Measurements from ENCODE around the gene RALGAPA1. TPM values are rescaled to one million over a fixed set of nuclear protein-coding genes. Genes with fewer than 3 reads are reported as not detected.
"Not testable (repeated sequence)": the region's sequence is repeated elsewhere in the genome, so short reads cannot be mapped to it uniquely, and the experiment has no call there.

Gene RALGAPA1
- total and polyA plus RNA-seq, 8 donors = 16.0 to 35.4 (median 28.1) TPM

GRCh38 chr14:35776823-35777222 is 32.3 kb downstream of the RALGAPA1 start:
- no peak for FAIRE-seq

GRCh38 chr14:35776085-35776484 is 33.0 kb downstream of the RALGAPA1 start:
- ATAC-seq; DNase-seq; H3K9me3 ChIP-seq; H3K27me3 ChIP-seq; H3K36me3 ChIP-seq; intact Hi-C loops (cut with DNase I); FAIRE-seq; H3K4me3 ChIP-seq; H3K27ac ChIP-seq; H3K4me1 ChIP-seq: not testable (repeated sequence)
- WGBS, 2 donors = 98 to 100% methylated on average over 5 of the region's 5 CpGs

More at GRCh38 chr14:35776823-35777222, 32.3 kb downstream of the RALGAPA1 start:
- TF ChIP-seq CTCF (IDR thresholded peaks at IDR 0.05) = no peak
- peaks cover 0 to 7% (median 0%) of the 10 kb centered on the region in 3 donors for H3K36me3 ChIP-seq
- H3K27me3 ChIP-seq = no peaks in the 10 kb centered on the region
- H3K4me3 ChIP-seq = no peak overlapping the region
- no peaks in the 10 kb centered on the region for H3K4me1 ChIP-seq
- H3K27ac ChIP-seq = no peak overlapping the region
- 91 to 95% methylated on average over 4 of the region's 4 CpGs for WGBS, 2 donors
- intact Hi-C loops (cut with DNase I) = no loop called here
- ATAC-seq = no peak
- no peaks in the 10 kb centered on the region for H3K9me3 ChIP-seq
- DNase-seq = no peak

GRCh38 chr14:35766700-35767082 is 42.4 kb downstream of the RALGAPA1 start:
- 93 to 96% methylated on average over 2 of the region's 2 CpGs for WGBS, 2 donors
- ATAC-seq = no peak

DNA sequence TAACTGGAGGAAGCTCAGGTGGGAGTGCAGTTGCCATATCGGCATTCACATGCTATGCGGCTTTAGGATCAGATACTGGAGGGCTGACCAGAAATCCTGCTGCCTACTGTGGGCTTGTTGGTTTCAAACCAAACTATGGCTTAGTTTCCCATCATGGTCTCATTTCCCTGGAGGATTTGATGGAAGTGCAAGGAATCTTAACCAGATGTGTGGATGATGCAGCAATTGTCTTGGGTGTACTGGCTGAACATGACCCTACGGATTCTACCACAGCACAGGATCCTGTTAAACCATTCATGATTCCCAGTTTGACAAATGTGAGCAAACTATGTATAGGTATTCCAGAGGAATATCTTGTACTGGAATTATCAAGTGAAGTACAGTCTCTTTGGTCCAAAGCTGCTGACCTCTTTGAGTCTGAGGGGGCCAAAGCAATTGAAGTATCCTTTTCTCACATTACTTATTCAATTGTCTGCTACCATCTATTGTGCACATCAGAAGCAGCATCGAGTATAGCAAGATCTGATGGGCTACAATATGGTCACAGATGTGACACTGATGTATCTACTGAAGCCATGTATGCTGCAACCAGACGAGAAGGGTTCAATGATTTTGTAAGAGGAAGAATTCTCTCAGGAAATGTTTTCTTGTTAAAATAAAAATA is 42.9 kb downstream of the RALGAPA1 start:
- 94 to 97% methylated on average over 5 of the region's 5 CpGs for WGBS, 2 donors
- Histone ChIP-seq H3K27me3 (no peaks in the 10 kb centered on the region), H3K27ac (no peak overlapping the region), H3K4me3 (no peak overlapping the region), H3K9me3 (no peaks in the 10 kb centered on the region), H3K4me1 (no peaks in the 10 kb centered on the region), H3K36me3 (peaks cover 0 to 4% (median 0%) of the 10 kb centered on the region in 3 donors)
- no peak for TF ChIP-seq CTCF (IDR thresholded peaks at IDR 0.05)
- DNase-seq (no peak), FAIRE-seq (no peak), ATAC-seq (no peak)
- intact Hi-C loops (cut with DNase I) = no loop called here

More at GRCh38 chr14:35766700-35767082, 42.4 kb downstream of the RALGAPA1 start:
- FAIRE-seq (no peak), DNase-seq (no peak)
- peaks cover 0 to 4% (median 0%) of the 10 kb centered on the region in 3 donors for H3K36me3 ChIP-seq
- no peaks in the 10 kb centered on the region for H3K4me1 ChIP-seq
- H3K9me3 ChIP-seq = no peaks in the 10 kb centered on the region
- no peak for TF ChIP-seq CTCF (IDR thresholded peaks at IDR 0.05)
- no peak overlapping the region for H3K27ac ChIP-seq
- H3K27me3 ChIP-seq = no peaks in the 10 kb centered on the region
- intact Hi-C loops (cut with DNase I) = no loop called here
- no peak overlapping the region for H3K4me3 ChIP-seq

DNA sequence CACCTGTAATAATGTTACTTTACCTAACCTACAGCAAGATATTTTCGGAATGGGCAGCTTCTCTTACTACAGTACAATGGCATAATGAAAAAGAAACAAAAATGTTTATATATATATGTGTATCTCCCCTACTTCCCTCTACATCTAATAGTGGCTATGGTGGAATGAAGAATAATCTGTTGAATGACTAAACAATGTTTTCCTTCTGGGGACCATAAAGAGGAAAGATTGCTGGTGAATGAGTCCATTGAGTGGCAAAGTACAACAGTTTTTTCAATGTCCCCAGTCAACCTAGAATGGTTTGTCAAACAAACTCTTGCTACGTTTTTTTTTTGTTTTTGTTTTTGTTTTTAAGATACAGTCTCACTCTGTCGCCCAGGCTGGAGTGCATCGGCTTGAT is 47.2 kb downstream of the RALGAPA1 start:
- Histone ChIP-seq H3K4me1 (no peaks in the 10 kb centered on the region), H3K27ac (no peak overlapping the region), H3K27me3 (no peaks in the 10 kb centered on the region), H3K36me3 (peaks cover 0 to 7% (median 0%) of the 10 kb centered on the region in 3 donors), H3K9me3 (no peaks in the 10 kb centered on the region), H3K4me3 (no peak overlapping the region)
- 87 to 89% methylated on average over 4 of the region's 4 CpGs for WGBS, 2 donors
- TF ChIP-seq CTCF (IDR thresholded peaks at IDR 0.05) = no peak
- intact Hi-C loops (cut with DNase I) = no loop called here
- no peak for ATAC-seq
- no peak for FAIRE-seq
- DNase-seq = no peak

Data from pancreas (tissue), 10 donors.